A673 (cell line): ENCODE data around the gene KIF5C. TPM values are rescaled to one million over a fixed set of nuclear protein-coding genes. Genes with fewer than 3 reads are reported as not detected.

Source experiments
- BruUV-seq: library from RNA; stranded (reverse); fragments of 400-500 nt; replicated peaks from 2 replicates; lab custom pipeline; 2021; lab: Mats Ljungman, UMichigan
- CTCF ChIA-PET: fragments of 300-600 bp; sonication (Branson Sonifier 250); formaldehyde crosslinking; loops from one replicate; lab custom pipeline; 2022; ENCODE audit warnings: antibody characterized with exemption; lab: Charles Lee
- POLR2A ChIA-PET: fragments of 300-600 bp; sonication (Branson Sonifier 250); formaldehyde crosslinking; loops from one replicate; lab custom pipeline; 2022; ENCODE audit warnings: antibody characterized with exemption; ENCODE audit not compliant: low non-redundant PET; lab: Charles Lee
- DNase-seq: peaks from one replicate; pipeline ENCODE4 v3.0.0-alpha.2; 2015; ENCODE audit warnings: low spot score
- H3K27ac ChIP-seq: fragments of 200-600 bp; sonication (generic); 2 replicates; pipeline ENCODE4 v1.5.1; 2016; ENCODE audit warnings: mixed run types, low read depth, mild to moderate bottlenecking, mixed read lengths, antibody characterized with exemption, low read length; ENCODE audit not compliant: poor library complexity, severe bottlenecking
- H3K27me3 ChIP-seq: fragments of 200-600 bp; sonication (generic); replicated peaks from 2 replicates; pipeline ENCODE4 v1.6.1; 2017; ENCODE audit warnings: mixed run types, low read depth, mild to moderate bottlenecking, mixed read lengths, antibody characterized with exemption, low read length; ENCODE audit not compliant: insufficient read depth, poor library complexity
- H3K36me3 ChIP-seq: fragments of 200-600 bp; sonication (generic); 2 replicates; pipeline ENCODE4 v1.6.1; 2016; ENCODE audit warnings: mixed run types, mild to moderate bottlenecking, mixed read lengths, antibody characterized with exemption, low read length; ENCODE audit not compliant: insufficient read depth, poor library complexity, severe bottlenecking
- H3K4me1 ChIP-seq: fragments of 200-600 bp; sonication (generic); 2 replicates; pipeline ENCODE4 v1.6.1; 2017; ENCODE audit warnings: mixed run types, mild to moderate bottlenecking, mixed read lengths, antibody characterized with exemption, low read length; ENCODE audit not compliant: insufficient read depth, poor library complexity, severe bottlenecking
- H3K4me3 ChIP-seq: fragments of 200-600 bp; sonication (generic); 2 replicates; pipeline ENCODE4 v1.5.1; 2016; ENCODE audit warnings: low read depth, mixed run types, mild to moderate bottlenecking, mixed read lengths, low read length; ENCODE audit not compliant: poor library complexity, severe bottlenecking
- H3K9me3 ChIP-seq: fragments of 200-600 bp; sonication (generic); 2 replicates; pipeline ENCODE4 v1.6.1; 2016; ENCODE audit warnings: mixed run types, low read depth, mild to moderate bottlenecking, mixed read lengths, antibody characterized with exemption, low read length; ENCODE audit not compliant: poor library complexity, severe bottlenecking
- CTCF ChIP-seq: fragments of 300-800, 200-600 bp; sonication (generic); conservative IDR thresholded peaks from 2 replicates; pipeline ENCODE4 v1.5.1; 2017; ENCODE audit warnings: low read depth, mild to moderate bottlenecking, antibody characterized with exemption, low read length, moderate library complexity, mixed read lengths
- EZH2 ChIP-seq: fragments of 200-600 bp; sonication (generic); IDR thresholded peaks from 2 replicates; pipeline ENCODE4 v1.6.1; 2017; ENCODE audit warnings: borderline replicate concordance, low read depth, mild to moderate bottlenecking, mixed read lengths, antibody characterized with exemption, low read length; ENCODE audit not compliant: poor library complexity, severe bottlenecking
- intact Hi-C: fragments of 100-400 bp; cut with micrococcal nuclease; formaldehyde crosslinking; loops from one replicate; pipeline ENCODE4 v1.10.0; 2022; ENCODE audit not compliant: unreplicated experiment
- total RNA-seq: library from RNA; stranded (reverse); gene quantifications from 2 replicates; pipeline ENCODE4 v1.2.3, GENCODE V29; 2021

The KIF5C gene
- total RNA-seq, 1 experiment from 2014 or later: 0.58 TPM

GRCh38 chr2:149023091-149023490, 148.1 kb downstream of the KIF5C start:
- TF ChIP-seq EZH2: no peak
- BruUV-seq: no TSS peak
- Histone ChIP-seq H3K4me1 (no peaks in the 10 kb centered on the region), H3K9me3 (no peaks in the 10 kb centered on the region), H3K36me3 (no peaks in the 10 kb centered on the region), H3K4me3 (no peak overlapping the region), H3K27me3 (no peaks in the 10 kb centered on the region), H3K27ac (no peak overlapping the region)
- DNase-seq: no peak
- POLR2A ChIA-PET: no interaction called here
- intact Hi-C loops: no loop called here
- CTCF ChIA-PET: no interaction called here

- peaks cover 6% of the 10 kb centered on the region for H3K27me3 ChIP-seq
- DNase-seq: no peak
- no TSS peak for BruUV-seq
- no peak for TF ChIP-seq CTCF
- ChIA-PET CTCF (no interaction called here), POLR2A (no interaction called here)
- no peak overlapping the region for H3K4me3 ChIP-seq
- intact Hi-C loops: no loop called here
- H3K4me1 ChIP-seq: no peaks in the 10 kb centered on the region
- H3K9me3 ChIP-seq: no peaks in the 10 kb centered on the region
- no peak overlapping the region for H3K27ac ChIP-seq
- no peaks in the 10 kb centered on the region for H3K36me3 ChIP-seq
Measured at GRCh38 chr2:149027590-149028250, 152.7 kb downstream of the KIF5C start.

DNA sequence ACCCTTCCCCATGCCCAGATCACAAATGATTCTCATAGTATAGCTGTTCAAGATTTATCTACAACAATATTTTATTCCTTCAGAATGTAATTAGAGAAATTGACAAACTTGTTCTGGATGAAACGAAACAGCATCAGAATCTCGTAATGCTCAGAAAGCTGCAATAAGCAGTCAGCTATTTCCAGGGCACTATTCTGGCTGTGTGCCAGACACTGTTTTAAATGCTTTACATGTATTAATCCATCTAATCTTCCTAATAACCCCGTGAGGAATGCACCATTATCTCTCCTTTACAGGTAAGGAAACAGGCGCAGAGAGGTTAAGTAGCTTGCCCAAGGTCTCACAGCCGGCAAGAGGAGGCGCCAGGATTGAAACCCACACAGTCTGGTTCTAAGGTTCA, 153.3 kb downstream of the KIF5C start:
- intact Hi-C loops: no loop called here
- no peak for DNase-seq
- Histone ChIP-seq H3K36me3 (no peaks in the 10 kb centered on the region), H3K27ac (no peak overlapping the region), H3K4me3 (no peak overlapping the region), H3K27me3 (peaks cover 6% of the 10 kb centered on the region), H3K9me3 (no peaks in the 10 kb centered on the region), H3K4me1 (no peaks in the 10 kb centered on the region)
- no peak for TF ChIP-seq EZH2
- TF ChIP-seq CTCF: no peak
- ChIA-PET POLR2A (no interaction called here), CTCF (no interaction called here)
- no TSS peak for BruUV-seq

DNA sequence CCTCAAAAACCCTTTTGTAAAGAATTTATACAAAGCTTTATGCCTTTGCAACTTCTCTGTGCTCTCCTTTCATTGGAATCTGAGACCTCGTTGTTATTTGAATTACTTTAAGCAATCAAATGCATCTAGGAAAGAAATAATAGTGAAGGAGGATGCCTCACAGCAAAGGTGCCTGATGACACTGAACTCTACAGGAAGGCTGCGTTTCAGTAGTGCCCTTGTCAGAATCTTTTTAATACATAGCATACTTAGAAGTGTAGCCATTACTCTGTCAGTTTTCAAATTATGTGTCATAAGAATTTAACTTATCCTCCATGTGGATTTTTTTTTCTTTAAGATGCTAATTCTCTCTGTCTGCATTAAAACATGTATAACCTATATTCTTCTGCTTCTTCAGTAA, 153.9 kb downstream of the KIF5C start:
- Histone ChIP-seq H3K9me3 (no peaks in the 10 kb centered on the region), H3K4me3 (no peak overlapping the region), H3K27ac (no peak overlapping the region), H3K4me1 (no peaks in the 10 kb centered on the region), H3K27me3 (peaks cover 6% of the 10 kb centered on the region), H3K36me3 (no peaks in the 10 kb centered on the region)
- CTCF ChIA-PET: no interaction called here
- TF ChIP-seq EZH2 (no peak), CTCF (no peak)
- POLR2A ChIA-PET: no interaction called here
- no peak for DNase-seq
- BruUV-seq: no TSS peak
- intact Hi-C loops: no loop called here
